A549 (cell line): ENCODE data around the gene COPE. TPM values are rescaled to one million over a fixed set of nuclear protein-coding genes. Genes with fewer than 3 reads are reported as not detected.

ENCODE experiments used
- ATAC-seq, 2 experiments: fragments of 200-7000 bp in 1 of 2; fragments of >200 bp in 1 of 2; cut with Nextera tagmentation in 1 of 2; cut with Tn5 transposase in 1 of 2; 3 replicates each; pipeline versions ENCODE4 v1.8.0 to v1.9.1; 2018 to 2020; ENCODE audit warnings: mild to moderate bottlenecking in 1 of 2, moderate library complexity in 1 of 2
- CTCF ChIA-PET: fragments of 300-600 bp; sonication (Branson Sonifier 250); formaldehyde crosslinking; extraction: SDS; loops from one replicate; lab custom pipeline; 2021; ENCODE audit warnings: antibody characterized with exemption, inconsistent platforms; lab: Yijun Ruan, JAX
- POLR2A ChIA-PET: fragments of 350-600 bp; formaldehyde crosslinking; extraction: SDS; loops from one replicate; lab custom pipeline; 2021; ENCODE audit warnings: antibody characterized with exemption, inconsistent platforms; lab: Yijun Ruan, JAX
- DNase-seq, 2 experiments: peaks; one replicate each; pipeline versions ENCODE4 v3.0.0 to v3.0.0-alpha.2; 2011 to 2016; ENCODE audit warnings: low read depth in 1 of 2, low spot score in 1 of 2
- FAIRE-seq: peaks from 2 replicates; lab custom pipeline; 2011; peaks lifted over from hg19 to GRCh38; lab: Jason Lieb, UNC
- H3K27ac ChIP-seq, 2 experiments: fragments of >200 bp; sonication (Bioruptor Twin); formaldehyde crosslinking; 3 replicates each; pipeline ENCODE4 v1.5.1; 2016 to 2017
- H3K4me1 ChIP-seq: fragments of >200 bp; sonication (Bioruptor Twin); formaldehyde crosslinking; 3 replicates; pipeline ENCODE4 v1.6.1; 2016
- H3K4me2 ChIP-seq: fragments of >200 bp; sonication (Bioruptor Twin); formaldehyde crosslinking; 3 replicates; pipeline ENCODE4 v1.6.1; 2016
- H3K4me3 ChIP-seq: fragments of >200 bp; sonication (Bioruptor Twin); formaldehyde crosslinking; 3 replicates; pipeline ENCODE4 v1.5.1; 2016
- H3K9me3 ChIP-seq: fragments of >200 bp; sonication (Bioruptor Twin); formaldehyde crosslinking; 3 replicates; pipeline ENCODE4 v1.6.1; 2016
- ATOH8 ChIP-seq: fragments of 250-450 bp; sonication (Bioruptor Pico); IDR thresholded peaks from 2 replicates; pipeline ENCODE4 v1.5.0; 2020; ENCODE audit warnings: low read depth, mild to moderate bottlenecking, moderate library complexity
- BHLHE40 ChIP-seq: IDR thresholded peaks from 2 replicates; pipeline ENCODE4 v1.6.1; 2012; ENCODE audit warnings: low read depth, low read length, inconsistent platforms
- CBX2 ChIP-seq: fragments of 200-600 bp; sonication (generic); IDR thresholded peaks from 2 replicates; pipeline ENCODE4 v1.6.1; 2016; ENCODE audit warnings: low read depth, mild to moderate bottlenecking, borderline replicate concordance
- CTCF ChIP-seq: fragments of >200 bp; sonication (Bioruptor Twin); formaldehyde crosslinking; IDR thresholded peaks from 3 replicates; pipeline ENCODE4 v1.5.1; 2016
- ELK1 ChIP-seq: fragments of 150-350 bp; IDR thresholded peaks from 2 replicates; pipeline ENCODE4 v1.6.1; 2014; ENCODE audit warnings: low read depth, mild to moderate bottlenecking, low read length
- ESRRA ChIP-seq: fragments of 150-350 bp; IDR thresholded peaks from 2 replicates; pipeline ENCODE4 v1.6.1; 2014; ENCODE audit warnings: mild to moderate bottlenecking, low read length, borderline replicate concordance
- HES2 ChIP-seq: fragments of >200 bp; sonication (Bioruptor Twin); formaldehyde crosslinking; IDR thresholded peaks from 2 replicates; pipeline ENCODE4 v1.6.1; 2016
- JUN ChIP-seq, 2 experiments: fragments of >200 bp; sonication (Bioruptor Twin); formaldehyde crosslinking; IDR thresholded peaks; 2 replicates in 1 of 2; 3 replicates in 1 of 2; pipeline ENCODE4 v1.6.1; 2016 to 2017
- JUNB ChIP-seq: fragments of >200 bp; sonication (Bioruptor Twin); formaldehyde crosslinking; IDR thresholded peaks from 2 replicates; pipeline ENCODE4 v1.6.1; 2016
- KDM5A ChIP-seq: fragments of 200-600 bp; sonication (generic); IDR thresholded peaks from 2 replicates; pipeline ENCODE4 v1.6.1; 2016; ENCODE audit warnings: antibody characterized with exemption, mild to moderate bottlenecking
- NFE2L2 ChIP-seq: fragments of 150-350 bp; conservative IDR thresholded peaks from 2 replicates; pipeline ENCODE4 v1.6.1; 2014; ENCODE audit warnings: low read length
- NPAS2 ChIP-seq: fragments of 250-450 bp; sonication (Bioruptor Pico); IDR thresholded peaks from 2 replicates; pipeline ENCODE4 v1.8.0; 2022; ENCODE audit warnings: mild to moderate bottlenecking, moderate library complexity, borderline replicate concordance
- NR3C1 ChIP-seq: fragments of >200 bp; sonication (Bioruptor Twin); formaldehyde crosslinking; IDR thresholded peaks from 3 replicates; pipeline ENCODE4 v1.6.1; 2017
- PHF8 ChIP-seq: fragments of 200-600 bp; sonication (generic); IDR thresholded peaks from 2 replicates; pipeline ENCODE4 v1.6.1; 2016; ENCODE audit warnings: low read depth, mild to moderate bottlenecking, antibody characterized with exemption, moderate library complexity, borderline replicate concordance
- RARB ChIP-seq: fragments of 250-450 bp; sonication (Bioruptor Pico); IDR thresholded peaks from 2 replicates; pipeline ENCODE4 v1.8.0; 2021; ENCODE audit warnings: mild to moderate bottlenecking, moderate library complexity
- REST ChIP-seq: fragments of 200-600 bp; sonication (generic); IDR thresholded peaks from 2 replicates; pipeline ENCODE4 v1.6.1; 2016; ENCODE audit warnings: antibody characterized with exemption, mild to moderate bottlenecking, moderate library complexity
- RNF2 ChIP-seq: fragments of 200-600 bp; sonication (generic); IDR thresholded peaks from 2 replicates; pipeline ENCODE4 v1.6.1; 2016; ENCODE audit warnings: low read depth, mild to moderate bottlenecking, antibody characterized with exemption, moderate library complexity, borderline replicate concordance
- SMC3 ChIP-seq: fragments of >200 bp; sonication (Bioruptor Twin); formaldehyde crosslinking; IDR thresholded peaks from 3 replicates; pipeline ENCODE4 v1.6.1; 2018; ENCODE audit warnings: inconsistent platforms
- TP53 ChIP-seq: fragments of 250-450 bp; sonication (Bioruptor Pico); IDR thresholded peaks from 2 replicates; pipeline ENCODE4 v1.5.0; 2021; ENCODE audit warnings: mild to moderate bottlenecking, moderate library complexity
- ZSCAN20 ChIP-seq: fragments of 250-450 bp; sonication (Bioruptor Pico); IDR thresholded peaks from 2 replicates; pipeline ENCODE4 v1.8.0; 2022; ENCODE audit warnings: mild to moderate bottlenecking, moderate library complexity
- whole genome bisulfite sequencing: methylation state at CpG from one replicate; pipeline ENCODE4 v1.1.6; 2017; ENCODE audit errors: missing lambda C conversion rate; 5-methylcytosine and 5-hydroxymethylcytosine counted together
- polyA plus RNA-seq, 4 experiments: library from polyadenylated mRNA; depleted of rRNA in 3 of 4; stranded (reverse); fragments of >200 nt; fragmentation: RNase III in 1 of 4; extraction: RNeasy Plus Mini Kit Qiagen cat#74134 plus additional on column Dnase treatment in 1 of 4; gene quantifications; 2 replicates in 3 of 4; 3 replicates in 1 of 4; pipeline ENCODE4 v1.2.3, GENCODE V29; 2011 to 2017

The COPE gene
- polyA plus RNA-seq, 2 of the 4 experiments (the other 2 are of a cell fraction) = 94.0 to 114 TPM

- ATAC-seq (no peak), FAIRE-seq (no peak), DNase-seq (no peak)
- H3K27ac ChIP-seq = no peak overlapping the region
- no peak overlapping the region for H3K4me3 ChIP-seq
- H3K4me1 ChIP-seq = no peaks in the 10 kb centered on the region
- no peak overlapping the region for H3K4me2 ChIP-seq
- POLR2A ChIA-PET = no interaction called here
- no peak for TF ChIP-seq ZSCAN20 (CRISPR knock-in tag)
- TF ChIP-seq HES2 = no peak
- no peak for TF ChIP-seq ATOH8 (CRISPR knock-in tag)
- TF ChIP-seq RNF2 = no peak
- TF ChIP-seq NR3C1 = no peak
- no peak for TF ChIP-seq JUN (IDR thresholded peaks at IDR 0.05)
- TF ChIP-seq NPAS2 (CRISPR knock-in tag) = no peak
- no peak for TF ChIP-seq ELK1
- no peak for TF ChIP-seq REST
- no peak for TF ChIP-seq PHF8
- CTCF ChIA-PET = interaction anchor here (0.7 to 1.3 kb wide), 4 partner anchors 9 to 29 kb away, joined by 3 to 5 read pairs (median 4); partner anchors contain the start of gene CERS1
- H3K9me3 ChIP-seq = no peaks in the 10 kb centered on the region
- WGBS = 82% methylated on average over 3 of the region's 8 CpGs
Measured at GRCh38 chr19:18905058-18905456, 14.1 kb downstream of the COPE start.

- TF ChIP-seq JUNB (no peak), CBX2 (no peak), BHLHE40 (no peak), KDM5A (no peak), RARB (CRISPR knock-in tag) (no peak), CTCF (no peak), ESRRA (no peak), TP53 (CRISPR knock-in tag) (no peak), JUN (IDR thresholded peaks at IDR 0.05) (no peak), ELK1 (no peak), ZSCAN20 (CRISPR knock-in tag) (no peak), NFE2L2 (no peak), ATOH8 (CRISPR knock-in tag) (no peak), SMC3 (no peak)
- no peak for FAIRE-seq
- ChIA-PET POLR2A (no interaction called here), CTCF (interaction anchor here (0.7 to 1.3 kb wide), 6 partner anchors 8 to 29 kb away, joined by 3 to 6 read pairs (median 4); partner anchors contain the start of gene CERS1)
- no peaks in the 10 kb centered on the region for H3K4me1 ChIP-seq
- H3K4me3 ChIP-seq = no peak overlapping the region
- DNase-seq = no peak
- ATAC-seq = no peak
- no peak overlapping the region for H3K4me2 ChIP-seq
- no peaks in the 10 kb centered on the region for H3K9me3 ChIP-seq
- H3K27ac ChIP-seq = no peak overlapping the region
- WGBS = 100% methylated on average over 2 of the region's 25 CpGs
Measured at GRCh38 chr19:18904334-18905057, 14.7 kb downstream of the COPE start.
